PFSK-1 (cell line): ENCODE results near the gene TGFB1I1.
A peak's percentile ranks its signal among the peaks of the same experiment; 100 is the strongest.

Source experiments
- FOXP2 ChIP-seq: optimal IDR thresholded peaks from 2 replicates; pipeline ENCODE3; 2011; ENCODE audit warnings: borderline replicate concordance, control low read depth, inconsistent platforms; ENCODE audit not compliant: insufficient read depth; ENCODE audit errors: extremely low read length, extremely low read depth
- POLR2AphosphoS5 ChIP-seq: IDR thresholded peaks from 2 replicates; pipeline ENCODE4 v1.6.1; 2012; ENCODE audit warnings: low read depth, mild to moderate bottlenecking, control low read depth, low read length, moderate library complexity
- REST ChIP-seq, 2 experiments: IDR thresholded peaks; 2 replicates each; pipeline versions ENCODE4 v1.6.1 to v1.8.0; 2011 to 2012; ENCODE audit warnings: low read depth in 2 of 2, low read length in 2 of 2, control low read depth in 1 of 2, inconsistent platforms in 1 of 2, mild to moderate bottlenecking in 1 of 2, moderate library complexity in 1 of 2; ENCODE audit not compliant: insufficient read depth in 1 of 2
- SIN3A ChIP-seq: IDR thresholded peaks from 2 replicates; pipeline ENCODE4 v1.6.1; 2012; ENCODE audit warnings: mild to moderate bottlenecking, low read length, moderate library complexity, borderline replicate concordance; ENCODE audit not compliant: insufficient read depth
- TAF1 ChIP-seq: IDR thresholded peaks from 2 replicates; pipeline ENCODE4 v1.6.1; 2012; ENCODE audit warnings: low read length, control low read depth, borderline replicate concordance; ENCODE audit not compliant: insufficient read depth

Gene TGFB1I1

GRCh38 chr16:31459687-31460581, 12.0 kb upstream of the TGFB1I1 start:
- 0 out of 2 replicates have a peak, but pooled peaks have one; percentile 24 for TF ChIP-seq TAF1
- TF ChIP-seq FOXP2 = no peak
- peak; percentile 69 for TF ChIP-seq POLR2AphosphoS5
- no peak for TF ChIP-seq SIN3A
- no peak for TF ChIP-seq REST (IDR thresholded peaks at IDR 0.05; ENCODE audit: insufficient read depth in 1 of 2, low read depth in 2 of 2, low read length in 2 of 2)

GRCh38 chr16:31460582-31461002, 11.4 kb upstream of the TGFB1I1 start:
- TF ChIP-seq TAF1 (no peak), REST (IDR thresholded peaks at IDR 0.05; ENCODE audit: insufficient read depth in 1 of 2, low read depth in 2 of 2, low read length in 2 of 2) (no peak), POLR2AphosphoS5 (no peak), FOXP2 (no peak), SIN3A (no peak)

- TF ChIP-seq POLR2AphosphoS5 (no peak), SIN3A (no peak), REST (IDR thresholded peaks at IDR 0.05; ENCODE audit: insufficient read depth in 1 of 2, low read depth in 2 of 2, low read length in 2 of 2) (no peak), FOXP2 (no peak), TAF1 (no peak)
These were observed 10.6 kb upstream of the TGFB1I1 start for GRCh38 chr16:31461201-31461920.

GRCh38 chr16:31461921-31462804, 9.8 kb upstream of the TGFB1I1 start:
- TF ChIP-seq SIN3A = no peak
- no peak for TF ChIP-seq POLR2AphosphoS5
- TF ChIP-seq REST (IDR thresholded peaks at IDR 0.05; ENCODE audit: insufficient read depth in 1 of 2, low read depth in 2 of 2, low read length in 2 of 2) = no peak
- no peak for TF ChIP-seq TAF1
- no peak for TF ChIP-seq FOXP2
